Lower leg skin (tissue), 3 donors: ENCODE measurements around the gene DKK1.

ENCODE experiments used
- CTCF ChIP-seq, 3 donors: fragments of 450-650 bp; IDR thresholded peaks; one replicate each; pipeline ENCODE4 v1.5.1; 2016; ENCODE audit warnings: antibody characterized with exemption in 3 of 3, mild to moderate bottlenecking in 3 of 3, moderate library complexity in 2 of 3
- POLR2A ChIP-seq, 2 donors: fragments of 450-650 bp; IDR thresholded peaks; one replicate each; pipeline ENCODE4 v1.6.1; 2016 to 2017; ENCODE audit warnings: antibody characterized with exemption in 2 of 2, mild to moderate bottlenecking in 1 of 2, moderate library complexity in 1 of 2

- TF ChIP-seq CTCF (IDR thresholded peaks at IDR 0.05): no peak
- TF ChIP-seq POLR2A (IDR thresholded peaks at IDR 0.05): no peak
Observed at GRCh38 chr10:52287866-52288265, 26.2 kb upstream of the DKK1 start.
